A549 treated with Hydrocortisone at 1 μM for 4 hours (cell line): ENCODE results near the gene CEMP1. TPM values are rescaled to one million over a fixed set of nuclear protein-coding genes. Genes with fewer than 3 reads are reported as not detected.

Source experiments
- total RNA-seq: library from RNA; stranded (reverse); fragments of 200-300 nt; extraction: Qiagen RNA extraction; gene quantifications from 5 replicates; pipeline ENCODE4 v1.2.3, GENCODE V29; 2022

The CEMP1 gene, protein sequence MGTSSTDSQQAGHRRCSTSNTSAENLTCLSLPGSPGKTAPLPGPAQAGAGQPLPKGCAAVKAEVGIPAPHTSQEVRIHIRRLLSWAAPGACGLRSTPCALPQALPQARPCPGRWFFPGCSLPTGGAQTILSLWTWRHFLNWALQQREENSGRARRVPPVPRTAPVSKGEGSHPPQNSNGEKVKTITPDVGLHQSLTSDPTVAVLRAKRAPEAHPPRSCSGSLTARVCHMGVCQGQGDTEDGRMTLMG
- not detected in 5 replicates for total RNA-seq

DNA sequence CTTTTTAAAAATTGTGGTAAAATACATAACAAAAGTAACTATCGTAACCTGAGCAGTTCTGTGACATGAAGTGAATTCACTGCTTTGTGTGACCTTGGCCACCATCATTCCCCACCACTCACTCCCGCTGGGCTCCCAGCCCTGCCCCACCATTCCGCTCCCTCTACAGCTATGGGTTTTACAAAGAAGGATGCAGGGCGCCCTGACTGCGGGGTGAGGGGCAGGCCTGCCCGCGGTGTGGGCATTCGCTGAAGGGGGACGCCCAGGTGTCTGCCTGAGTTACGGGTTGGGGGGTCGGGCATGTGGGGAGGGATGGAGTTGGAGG is at the start of gene CEMP1:
Gene CEMP1 (minus strand): TSS at position 38 of the 325 bp plus-strand sequence. CDS start 335 bp downstream, outside the sequence.

DNA sequence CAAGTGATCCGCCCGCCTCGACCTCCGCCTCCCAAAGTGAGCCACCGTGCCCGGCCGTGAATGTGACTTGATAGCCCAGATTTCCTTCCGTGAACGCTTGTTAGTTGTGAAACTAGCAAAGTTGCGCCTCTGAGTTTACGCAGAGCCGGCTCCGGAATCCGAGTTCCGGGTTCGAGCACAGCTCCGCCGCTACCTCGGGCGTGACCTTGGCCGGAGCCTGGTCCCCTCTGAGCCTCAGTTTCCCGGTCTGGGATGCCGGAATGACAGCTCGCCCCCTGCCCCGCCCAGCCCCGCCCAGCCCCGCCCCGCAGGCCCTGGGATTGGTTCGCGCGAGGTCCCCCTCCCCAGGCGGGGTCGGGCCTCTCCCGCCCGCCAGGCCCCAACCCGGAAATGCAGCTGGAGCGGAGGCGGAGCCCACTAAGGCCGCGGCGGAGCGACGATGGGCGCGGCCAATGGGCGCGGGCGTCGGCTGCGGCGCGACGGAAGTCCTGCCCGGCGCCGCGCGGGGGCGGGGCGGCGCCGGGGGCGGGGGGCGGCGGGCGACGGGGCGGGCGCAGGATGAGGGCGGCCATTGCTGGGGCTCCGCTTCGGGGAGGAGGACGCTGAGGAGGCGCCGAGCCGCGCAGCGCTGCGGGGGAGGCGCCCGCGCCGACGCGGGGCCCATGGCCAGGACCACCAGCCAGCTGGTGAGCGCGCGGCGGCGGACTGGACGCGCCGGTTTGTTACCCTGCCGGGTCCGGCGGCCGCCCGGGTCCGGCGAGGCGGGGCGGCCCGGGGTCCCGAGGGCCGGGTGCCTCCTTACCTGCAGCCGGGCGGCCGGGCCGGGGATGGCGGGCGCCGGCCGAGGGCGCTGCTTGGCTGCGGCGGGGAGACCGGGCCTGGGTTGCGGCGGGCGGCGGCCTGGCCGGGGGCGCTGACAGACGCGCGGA is 6.5 kb upstream of the CEMP1 start, which contains the start of gene PDPK1:
Gene PDPK1 (plus strand): TSS at position 571 of the 929 bp plus-strand sequence. CDS start 92 bp downstream, at position 663.

GRCh38 chr16:2520097-2520783 is 11.0 kb downstream of the CEMP1 start, which contains the start of gene AMDHD2:
Gene AMDHD2 (plus strand): TSS chr16:2520371. CDS start chr16:2520459, 88 bp downstream.

GRCh38 chr16:2513405-2514332 is 17.5 kb downstream of the CEMP1 start, which contains the start of gene ATP6V0C:
Gene ATP6V0C (plus strand): TSS chr16:2513952. CDS start chr16:2514104, 152 bp downstream.

Other genes with a start within 250 kb of the CEMP1 start
- 15.5 to 21.7 TPM (median 21.3 TPM) in 5 replicates for gene ABCA3, start 190.7 kb downstream of the CEMP1 start, total RNA-seq
- gene CCNF, start 102.0 kb downstream of the CEMP1 start, total RNA-seq: 21.1 to 24.3 TPM (median 22.8 TPM) in 5 replicates
- 15.5 to 22.0 TPM (median 19.2 TPM) in 5 replicates for gene TEDC2, start 71.3 kb downstream of the CEMP1 start, total RNA-seq
- gene NTN3, start 60.1 kb downstream of the CEMP1 start, total RNA-seq: 0.05 to 0.06 TPM in 2 of 5 replicates, not detected in the others
- 5.6 to 8.0 TPM (median 6.8 TPM) in 5 replicates for gene TBC1D24, start 56.3 kb downstream of the CEMP1 start, total RNA-seq
- 136 to 285 TPM (median 252 TPM) in 5 replicates for gene ATP6V0C, start 17.5 kb downstream of the CEMP1 start, total RNA-seq
- gene AMDHD2, start 11.0 kb downstream of the CEMP1 start, total RNA-seq: 16.4 to 25.7 TPM (median 23.7 TPM) in 5 replicates
- 19.4 to 30.2 TPM (median 23.3 TPM) in 5 replicates for gene PDPK1, start 6.6 kb upstream of the CEMP1 start, total RNA-seq
- 38.0 to 43.5 TPM (median 41.8 TPM) in 5 replicates for gene KCTD5, start 151.1 kb upstream of the CEMP1 start, total RNA-seq
- gene PRSS27, start 188.8 kb upstream of the CEMP1 start, total RNA-seq: 0.82 to 2.2 TPM (median 1.8 TPM) in 5 replicates
- 370 to 412 TPM (median 400 TPM) in 5 replicates for gene SRRM2, start 221.2 kb upstream of the CEMP1 start, total RNA-seq
- gene ELOB, start 245.9 kb upstream of the CEMP1 start, total RNA-seq: 397 to 574 TPM (median 505 TPM) in 5 replicates